GM10266 (cell line): ENCODE data around the gene EIPR1.

ENCODE experiments used
- DNase-seq: peaks from one replicate; pipeline ENCODE4 v3.0.0; 2012; ENCODE audit errors: extremely low spot score
- CTCF ChIP-seq: IDR thresholded peaks from 2 replicates; pipeline ENCODE4 v1.5.1; 2012; ENCODE audit warnings: mild to moderate bottlenecking, low read depth; ENCODE audit not compliant: control insufficient read depth, insufficient read depth; ENCODE audit errors: missing control alignments

The EIPR1 gene

GRCh38 chr2:3224681-3225080, 152.9 kb downstream of the EIPR1 start:
- no peak for DNase-seq
- no peak for TF ChIP-seq CTCF

GRCh38 chr2:3223080-3223923, 154.3 kb downstream of the EIPR1 start:
- peak; percentile 86 for DNase-seq
- TF ChIP-seq CTCF: no peak

- TF ChIP-seq CTCF: no peak
- peak; percentile 43 for DNase-seq
Measured at GRCh38 chr2:3222636-3223035, 155.0 kb downstream of the EIPR1 start.

GRCh38 chr2:3219536-3219935, 158.1 kb downstream of the EIPR1 start:
- DNase-seq: no peak
- no peak for TF ChIP-seq CTCF

GRCh38 chr2:3217646-3218045, 160.0 kb downstream of the EIPR1 start:
- no peak for DNase-seq
- no peak for TF ChIP-seq CTCF

GRCh38 chr2:3216841-3217495, 160.7 kb downstream of the EIPR1 start:
- TF ChIP-seq CTCF: no peak

More at GRCh38 chr2:3216841-3217495, 160.7 kb downstream of the EIPR1 start:
- DNase-seq: no peak
